ENCODE data around the gene ELOVL7. TPM values are rescaled to one million over a fixed set of nuclear protein-coding genes. Genes with fewer than 3 reads are reported as not detected.
"Not testable (repeated sequence)": the region's sequence is repeated elsewhere in the genome, so short reads cannot be mapped to it uniquely, and the experiment has no call there.

ELOVL7 gene
- total and polyA plus RNA-seq, 2 experiments from 2014 or later, result 15.2 to 41.8 TPM

DNA sequence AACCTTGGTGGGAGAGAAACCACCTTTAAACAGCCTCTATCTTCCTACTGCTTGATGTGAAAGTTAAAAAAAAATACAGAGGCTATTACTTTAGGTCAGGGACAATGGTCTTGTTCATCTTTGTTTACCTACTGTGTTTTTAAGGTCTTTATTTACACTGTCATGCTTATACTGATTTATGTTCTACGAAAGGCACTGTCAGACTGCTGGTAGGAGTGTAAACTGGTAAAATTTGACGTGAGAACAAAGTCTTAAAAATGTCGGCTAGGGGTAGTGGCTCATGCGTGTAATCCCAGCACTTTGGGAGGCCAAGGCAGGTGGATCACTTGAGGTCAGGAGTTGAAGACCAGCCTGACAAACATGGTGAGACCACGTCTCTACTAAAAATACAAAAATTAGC is 42.1 kb upstream of the ELOVL7 start:
- no peaks in the 10 kb centered on the region for H3K9me2 ChIP-seq (replicated peaks; ENCODE audit: insufficient read depth)
- H3K4me3 ChIP-seq, result no peak overlapping the region
- TF ChIP-seq EZH2phosphoT487 (IDR thresholded peaks at IDR 0.05; ENCODE audit: low read depth, severe bottlenecking, unreplicated experiment) (no peak), EZH2 (IDR thresholded peaks at IDR 0.05; ENCODE audit: borderline replicate concordance) (no peak)
- TF ChIP-seq, protein P1, sequence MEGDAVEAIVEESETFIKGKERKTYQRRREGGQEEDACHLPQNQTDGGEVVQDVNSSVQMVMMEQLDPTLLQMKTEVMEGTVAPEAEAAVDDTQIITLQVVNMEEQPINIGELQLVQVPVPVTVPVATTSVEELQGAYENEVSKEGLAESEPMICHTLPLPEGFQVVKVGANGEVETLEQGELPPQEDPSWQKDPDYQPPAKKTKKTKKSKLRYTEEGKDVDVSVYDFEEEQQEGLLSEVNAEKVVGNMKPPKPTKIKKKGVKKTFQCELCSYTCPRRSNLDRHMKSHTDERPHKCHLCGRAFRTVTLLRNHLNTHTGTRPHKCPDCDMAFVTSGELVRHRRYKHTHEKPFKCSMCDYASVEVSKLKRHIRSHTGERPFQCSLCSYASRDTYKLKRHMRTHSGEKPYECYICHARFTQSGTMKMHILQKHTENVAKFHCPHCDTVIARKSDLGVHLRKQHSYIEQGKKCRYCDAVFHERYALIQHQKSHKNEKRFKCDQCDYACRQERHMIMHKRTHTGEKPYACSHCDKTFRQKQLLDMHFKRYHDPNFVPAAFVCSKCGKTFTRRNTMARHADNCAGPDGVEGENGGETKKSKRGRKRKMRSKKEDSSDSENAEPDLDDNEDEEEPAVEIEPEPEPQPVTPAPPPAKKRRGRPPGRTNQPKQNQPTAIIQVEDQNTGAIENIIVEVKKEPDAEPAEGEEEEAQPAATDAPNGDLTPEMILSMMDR (IDR thresholded peaks at IDR 0.05; ENCODE audit: poor library complexity), result no peak
- no peak overlapping the region for H2AFZ ChIP-seq
- H4K20me1 ChIP-seq (ENCODE audit: insufficient read depth, poor library complexity, severe bottlenecking), result no peaks in the 10 kb centered on the region
- peaks cover 6% of the 10 kb centered on the region for H3K36me3 ChIP-seq (replicated peaks; ENCODE audit: insufficient read depth, low read depth)
- H3K4me2 ChIP-seq, result no peak overlapping the region
- no peaks in the 10 kb centered on the region for H3K9me3 ChIP-seq (ENCODE audit: low read depth)
- no peaks in the 10 kb centered on the region for H3K27me3 ChIP-seq
- 82% methylated on average over 5 of the region's 5 CpGs for WGBS (ENCODE audit: low lambda C conversion rate, missing lambda C conversion rate)
- no peaks in the 10 kb centered on the region for H3K4me1 ChIP-seq (ENCODE audit: insufficient read depth)
- no peaks in the 10 kb centered on the region for H3K79me2 ChIP-seq
- H3K27ac ChIP-seq, result no peak overlapping the region
- no peak for DNase-seq (ENCODE audit: low spot score)

DNA sequence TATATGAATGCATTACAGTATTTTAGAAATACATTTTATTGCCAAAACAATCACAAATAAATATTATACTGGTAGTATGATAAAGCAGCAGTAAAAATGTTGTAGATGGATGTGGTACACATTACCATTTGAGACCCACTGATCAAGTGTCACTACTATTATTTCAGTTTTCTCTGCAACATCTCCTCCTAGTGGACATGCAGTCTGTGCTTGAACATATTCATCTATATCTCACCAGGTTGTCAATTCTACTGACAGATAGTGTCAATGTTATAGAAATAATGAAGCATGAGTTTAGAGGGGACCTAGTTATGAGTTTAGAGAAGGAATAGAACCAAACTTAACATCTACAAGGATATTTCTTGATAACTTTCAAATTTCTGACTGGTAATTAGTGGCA is 39.2 kb upstream of the ELOVL7 start:
- H3K4me1 ChIP-seq (ENCODE audit: insufficient read depth), result no peaks in the 10 kb centered on the region
- peak; percentile 10 for DNase-seq (ENCODE audit: low spot score)
- no peak for TF ChIP-seq EZH2 (IDR thresholded peaks at IDR 0.05; ENCODE audit: borderline replicate concordance)
- TF ChIP-seq, protein P1 (IDR thresholded peaks at IDR 0.05; ENCODE audit: poor library complexity), result peak; percentile 46
- no peaks in the 10 kb centered on the region for H3K9me3 ChIP-seq (ENCODE audit: low read depth)
- H3K4me2 ChIP-seq, result no peak overlapping the region
- no peaks in the 10 kb centered on the region for H3K9me2 ChIP-seq (replicated peaks; ENCODE audit: insufficient read depth)
- H3K27me3 ChIP-seq, result no peaks in the 10 kb centered on the region
- peaks cover 6% of the 10 kb centered on the region for H3K36me3 ChIP-seq (replicated peaks; ENCODE audit: insufficient read depth, low read depth)
- H3K27ac ChIP-seq, result no peak overlapping the region
- no peak overlapping the region for H2AFZ ChIP-seq
- H4K20me1 ChIP-seq (ENCODE audit: insufficient read depth, poor library complexity, severe bottlenecking), result no peaks in the 10 kb centered on the region
- H3K79me2 ChIP-seq, result no peaks in the 10 kb centered on the region
- no peak overlapping the region for H3K4me3 ChIP-seq

DNA sequence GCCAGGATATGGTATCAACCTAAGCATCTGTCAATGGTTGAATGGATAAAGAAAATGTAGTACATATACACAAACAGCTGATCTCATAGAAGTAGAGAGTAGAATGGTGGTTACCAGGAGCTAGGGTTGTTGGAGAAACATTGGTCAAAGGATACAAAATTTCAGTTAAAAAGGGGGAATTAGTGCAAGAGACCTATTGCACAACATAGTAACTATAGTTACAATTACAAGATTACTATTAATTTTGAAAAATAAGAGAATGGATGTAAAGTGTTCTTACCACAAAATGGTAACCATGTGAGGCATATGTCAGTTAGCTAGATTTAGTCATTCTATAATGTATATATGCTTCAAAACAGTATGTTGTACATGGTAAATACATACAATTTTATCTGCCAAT is 28.8 kb upstream of the ELOVL7 start:
- no peak overlapping the region for H3K27ac ChIP-seq
- no peaks in the 10 kb centered on the region for H3K4me1 ChIP-seq (ENCODE audit: insufficient read depth)
- no peaks in the 10 kb centered on the region for H3K79me2 ChIP-seq
- no peak for DNase-seq (ENCODE audit: low spot score)
- H3K36me3 ChIP-seq (replicated peaks; ENCODE audit: insufficient read depth, low read depth), result no peaks in the 10 kb centered on the region
- H3K27me3 ChIP-seq, result no peaks in the 10 kb centered on the region
- no peaks in the 10 kb centered on the region for H3K9me3 ChIP-seq (ENCODE audit: low read depth)
- TF ChIP-seq, protein P1 (IDR thresholded peaks at IDR 0.05; ENCODE audit: poor library complexity), result no peak
- TF ChIP-seq EZH2 (IDR thresholded peaks at IDR 0.05; ENCODE audit: borderline replicate concordance) (no peak), EZH2phosphoT487 (IDR thresholded peaks at IDR 0.05; ENCODE audit: low read depth, severe bottlenecking, unreplicated experiment) (no peak)
- no peak overlapping the region for H3K4me3 ChIP-seq
- H2AFZ ChIP-seq, result no peak overlapping the region
- no peaks in the 10 kb centered on the region for H3K9me2 ChIP-seq (replicated peaks; ENCODE audit: insufficient read depth)
- no peaks in the 10 kb centered on the region for H4K20me1 ChIP-seq (ENCODE audit: insufficient read depth, poor library complexity, severe bottlenecking)
- H3K4me2 ChIP-seq, result no peak overlapping the region

DNA sequence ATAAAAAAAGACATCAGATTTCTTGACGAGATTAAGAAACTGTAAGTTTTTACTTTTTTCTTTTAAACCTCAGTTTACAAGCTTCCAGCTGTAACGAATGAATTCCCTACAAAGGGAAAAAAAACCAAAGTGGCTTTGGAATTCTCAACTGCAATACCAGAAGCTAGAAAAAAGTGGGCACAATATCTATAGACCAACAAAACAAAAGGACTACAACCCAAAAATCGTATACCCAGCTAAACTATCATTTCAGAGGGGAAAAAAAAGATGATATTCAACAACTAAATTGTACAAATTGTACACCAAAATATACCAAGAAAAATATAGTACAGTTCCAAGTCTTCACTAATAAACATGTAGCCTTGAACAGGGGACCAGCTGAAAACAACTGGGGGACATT is 26.8 kb upstream of the ELOVL7 start:
- WGBS (ENCODE audit: low lambda C conversion rate, missing lambda C conversion rate), result 99% methylated on average over 3 of the region's 3 CpGs
- Histone ChIP-seq H3K4me1 (ENCODE audit: insufficient read depth) (no peaks in the 10 kb centered on the region), H3K27ac (no peak overlapping the region), H3K9me3 (ENCODE audit: low read depth) (no peaks in the 10 kb centered on the region), H3K9me2 (replicated peaks; ENCODE audit: insufficient read depth) (no peaks in the 10 kb centered on the region), H3K79me2 (no peaks in the 10 kb centered on the region), H3K36me3 (replicated peaks; ENCODE audit: insufficient read depth, low read depth) (no peaks in the 10 kb centered on the region), H4K20me1 (ENCODE audit: insufficient read depth, poor library complexity, severe bottlenecking) (no peaks in the 10 kb centered on the region), H2AFZ (no peak overlapping the region), H3K4me3 (no peak overlapping the region), H3K4me2 (no peak overlapping the region), H3K27me3 (no peaks in the 10 kb centered on the region)
- no peak for TF ChIP-seq EZH2phosphoT487 (IDR thresholded peaks at IDR 0.05; ENCODE audit: low read depth, severe bottlenecking, unreplicated experiment)
- TF ChIP-seq, protein P1 (IDR thresholded peaks at IDR 0.05; ENCODE audit: poor library complexity), result no peak
- TF ChIP-seq EZH2 (IDR thresholded peaks at IDR 0.05; ENCODE audit: borderline replicate concordance), result no peak
- DNase-seq (ENCODE audit: low spot score), result no peak

DNA sequence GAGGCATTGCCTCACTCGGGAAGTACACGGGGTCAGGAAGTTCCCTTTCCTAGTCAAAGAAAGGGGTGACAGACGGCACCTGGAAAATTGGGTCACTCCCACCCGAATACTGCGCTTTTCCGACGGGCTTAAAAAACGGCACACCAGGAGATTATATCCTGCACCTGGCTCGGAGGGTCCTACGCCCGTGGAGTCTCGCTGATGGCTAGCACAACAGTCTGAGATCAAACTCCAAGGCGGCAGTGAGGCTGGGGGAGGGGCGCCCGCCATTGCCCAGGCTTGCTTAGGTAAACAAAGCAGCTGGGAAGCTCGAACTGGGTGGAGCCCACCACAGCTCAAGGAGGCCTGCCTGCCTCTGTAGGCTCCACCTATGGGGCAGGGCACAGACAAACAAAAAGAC is 16.5 kb upstream of the ELOVL7 start:
- not testable (repeated sequence) for H4K20me1 ChIP-seq (ENCODE audit: insufficient read depth, poor library complexity, severe bottlenecking); H2AFZ ChIP-seq; H3K9me3 ChIP-seq (ENCODE audit: low read depth); H3K36me3 ChIP-seq (replicated peaks; ENCODE audit: insufficient read depth, low read depth); H3K27ac ChIP-seq; H3K79me2 ChIP-seq; H3K4me1 ChIP-seq (ENCODE audit: insufficient read depth); DNase-seq (ENCODE audit: low spot score); H3K9me2 ChIP-seq (replicated peaks; ENCODE audit: insufficient read depth); H3K4me2 ChIP-seq; H3K27me3 ChIP-seq; H3K4me3 ChIP-seq
- WGBS (ENCODE audit: low lambda C conversion rate, missing lambda C conversion rate), result 97% methylated on average over 15 of the region's 16 CpGs

Data from hepatocyte (in vitro differentiated cells).